ENCODE data around the gene RAP1A.
"Not testable (repeated sequence)": the region's sequence is repeated elsewhere in the genome, so short reads cannot be mapped to it uniquely, and the experiment has no call there.

RAP1A gene

GRCh38 chr1:111669268-111669667 is 49.7 kb downstream of the RAP1A start:
- no peaks in the 10 kb centered on the region for H3K27me3 ChIP-seq (replicated peaks; ENCODE audit: control insufficient read depth, insufficient read depth, low read length)
- peaks cover 5% of the 10 kb centered on the region; the same call in 1 of the 2 replicates for H3K36me3 ChIP-seq (ENCODE audit: control insufficient read depth, insufficient read depth, low read length)
- no peak for TF ChIP-seq CTCF (IDR thresholded peaks at IDR 0.05; ENCODE audit: insufficient read depth, low read length, poor library complexity, severe bottlenecking)
- DNase-seq (ENCODE audit: extremely low read depth, insufficient read length), result no peak
- H3K4me3 ChIP-seq (replicated peaks; ENCODE audit: low read depth, low read length), result no peak overlapping the region

GRCh38 chr1:111671852-111672251 is 52.3 kb downstream of the RAP1A start:
- no peak overlapping the region for H3K4me3 ChIP-seq (replicated peaks; ENCODE audit: low read depth, low read length)
- H3K27me3 ChIP-seq (replicated peaks; ENCODE audit: control insufficient read depth, insufficient read depth, low read length), result no peaks in the 10 kb centered on the region
- TF ChIP-seq CTCF (IDR thresholded peaks at IDR 0.05; ENCODE audit: insufficient read depth, low read length, poor library complexity, severe bottlenecking), result no peak
- H3K36me3 ChIP-seq (ENCODE audit: control insufficient read depth, insufficient read depth, low read length), result peaks cover 6% of the 10 kb centered on the region; the same call in 1 of the 2 replicates
- DNase-seq (ENCODE audit: extremely low read depth, insufficient read length), result no peak

- no peak for DNase-seq (ENCODE audit: extremely low read depth, insufficient read length)
- Histone ChIP-seq H3K4me3 (replicated peaks; ENCODE audit: low read depth, low read length) (no peak overlapping the region), H3K36me3 (ENCODE audit: control insufficient read depth, insufficient read depth, low read length) (peaks cover 5% of the 10 kb centered on the region), H3K27me3 (replicated peaks; ENCODE audit: control insufficient read depth, insufficient read depth, low read length) (no peaks in the 10 kb centered on the region)
- TF ChIP-seq CTCF (IDR thresholded peaks at IDR 0.05; ENCODE audit: insufficient read depth, low read length, poor library complexity, severe bottlenecking), result no peak
Measured at GRCh38 chr1:111672331-111672730, 52.7 kb downstream of the RAP1A start.

GRCh38 chr1:111677604-111678003 is 58.0 kb downstream of the RAP1A start:
- DNase-seq (ENCODE audit: extremely low read depth, insufficient read length), result no peak
- Histone ChIP-seq H3K36me3 (ENCODE audit: control insufficient read depth, insufficient read depth, low read length) (peaks cover 15% of the 10 kb centered on the region), H3K27me3 (replicated peaks; ENCODE audit: control insufficient read depth, insufficient read depth, low read length) (no peaks in the 10 kb centered on the region), H3K4me3 (replicated peaks; ENCODE audit: low read depth, low read length) (no peak overlapping the region)
- TF ChIP-seq CTCF (IDR thresholded peaks at IDR 0.05; ENCODE audit: insufficient read depth, low read length, poor library complexity, severe bottlenecking), result no peak

- no peak for DNase-seq (ENCODE audit: extremely low read depth, insufficient read length)
- Histone ChIP-seq H3K4me3 (replicated peaks; ENCODE audit: low read depth, low read length) (no peak overlapping the region), H3K36me3 (ENCODE audit: control insufficient read depth, insufficient read depth, low read length) (peaks cover 15% of the 10 kb centered on the region), H3K27me3 (replicated peaks; ENCODE audit: control insufficient read depth, insufficient read depth, low read length) (no peaks in the 10 kb centered on the region)
- TF ChIP-seq CTCF (IDR thresholded peaks at IDR 0.05; ENCODE audit: insufficient read depth, low read length, poor library complexity, severe bottlenecking), result no peak
Measured at GRCh38 chr1:111679541-111679940, 60.0 kb downstream of the RAP1A start.

- DNase-seq (ENCODE audit: extremely low read depth, insufficient read length); H3K27me3 ChIP-seq (replicated peaks; ENCODE audit: control insufficient read depth, insufficient read depth, low read length); H3K4me3 ChIP-seq (replicated peaks; ENCODE audit: low read depth, low read length): not testable (repeated sequence)
- H3K36me3 ChIP-seq (ENCODE audit: control insufficient read depth, insufficient read depth, low read length), result peaks cover 15% of the 10 kb centered on the region
Measured at GRCh38 chr1:111680212-111680800, 60.7 kb downstream of the RAP1A start.

GRCh38 chr1:111685293-111686153 is 65.9 kb downstream of the RAP1A start:
- not testable (repeated sequence) for H3K4me3 ChIP-seq (replicated peaks; ENCODE audit: low read depth, low read length); H3K36me3 ChIP-seq (ENCODE audit: control insufficient read depth, insufficient read depth, low read length); DNase-seq (ENCODE audit: extremely low read depth, insufficient read length); H3K27me3 ChIP-seq (replicated peaks; ENCODE audit: control insufficient read depth, insufficient read depth, low read length)
